ENCODE data around the gene THSD7B.
"Not testable (repeated sequence)": the region's sequence is repeated elsewhere in the genome, so short reads cannot be mapped to it uniquely, and the experiment has no call there.

The THSD7B gene

DNA sequence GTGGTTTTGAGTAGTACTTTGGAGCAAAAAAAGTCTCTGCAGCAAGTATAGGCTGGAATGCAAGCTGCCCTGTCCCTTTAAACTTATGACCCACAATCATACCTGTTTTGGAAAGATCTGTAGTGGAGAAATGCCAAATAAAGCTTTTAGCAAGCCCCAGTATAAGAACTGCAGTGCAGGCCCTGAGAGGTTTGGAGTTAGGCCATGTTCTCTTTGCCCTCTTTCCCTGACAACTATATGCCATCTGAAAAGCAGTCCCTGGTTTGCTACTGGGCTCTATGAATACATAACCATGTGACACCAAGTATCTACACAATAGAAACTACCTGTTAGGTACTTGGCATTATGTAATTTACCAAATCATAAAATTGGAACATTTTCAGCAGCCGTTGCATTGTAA is 931.6 kb downstream of the THSD7B start (continued):
- TF ChIP-seq BACH2 (CRISPR knock-in tag; IDR thresholded peaks at IDR 0.05; ENCODE audit: borderline replicate concordance), result no peak
- no peak for TF ChIP-seq RARB (CRISPR knock-in tag; IDR thresholded peaks at IDR 0.05)
- TF ChIP-seq OSR1 (CRISPR knock-in tag; IDR thresholded peaks at IDR 0.05), result no peak
- no peak for TF ChIP-seq ZNF8 (CRISPR knock-in tag; IDR thresholded peaks at IDR 0.05)
- TF ChIP-seq ZNF70 (CRISPR knock-in tag; IDR thresholded peaks at IDR 0.05), result no peak

DNA sequence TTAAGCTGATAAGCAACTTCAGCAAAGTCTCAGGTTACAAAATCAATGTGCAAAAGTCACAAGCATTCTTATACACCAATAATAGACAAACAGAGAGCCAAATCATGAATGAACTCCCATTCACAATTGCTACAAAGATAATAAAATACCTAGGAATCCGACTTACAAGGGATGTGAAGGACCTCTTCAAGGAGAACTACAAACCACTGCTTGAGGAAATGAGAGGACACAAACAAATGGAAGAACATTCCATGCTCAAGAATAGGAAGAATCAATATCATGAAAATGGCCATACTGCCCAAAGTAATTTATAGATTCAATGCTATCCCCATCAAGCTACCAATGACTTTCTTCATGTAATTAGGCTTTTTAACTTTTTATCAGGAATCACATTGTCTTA is 934.9 kb downstream of the THSD7B start:
- not testable (repeated sequence) for ATAC-seq

DNA sequence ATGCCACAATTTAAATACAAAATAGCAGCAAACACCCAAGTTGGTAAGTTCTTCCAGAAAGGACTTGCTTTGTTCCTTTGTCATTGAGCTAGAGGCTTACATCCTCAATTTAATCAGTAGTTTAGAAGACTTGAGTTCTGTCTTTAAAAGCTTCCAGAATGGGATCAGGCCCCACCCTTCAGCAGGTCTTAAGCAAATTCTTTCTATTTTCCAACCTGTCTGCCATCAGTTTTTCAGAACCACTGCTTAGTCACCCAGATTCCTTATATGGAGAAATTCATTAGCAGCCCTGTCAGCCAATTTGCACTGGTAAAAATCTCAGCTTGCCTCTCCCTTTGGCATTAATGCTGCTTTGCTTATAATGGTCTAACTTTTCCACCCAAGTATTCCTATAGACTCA is 935.3 kb downstream of the THSD7B start:
- TF ChIP-seq POU6F1 (CRISPR knock-in tag; IDR thresholded peaks at IDR 0.05; ENCODE audit: borderline replicate concordance, low read depth), result no peak
- no peak for TF ChIP-seq ZC3H10 (CRISPR knock-in tag; IDR thresholded peaks at IDR 0.05)
- TF ChIP-seq SNAI2 (CRISPR knock-in tag; IDR thresholded peaks at IDR 0.05), result no peak
- TF ChIP-seq ZFP3 (CRISPR knock-in tag; IDR thresholded peaks at IDR 0.05), result no peak
- TF ChIP-seq ISL1 (CRISPR knock-in tag; IDR thresholded peaks at IDR 0.05), result no peak
- no peak for TF ChIP-seq TOX (CRISPR knock-in tag; IDR thresholded peaks at IDR 0.05; ENCODE audit: borderline replicate concordance)
- TF ChIP-seq TCF4 (CRISPR knock-in tag; IDR thresholded peaks at IDR 0.05; ENCODE audit: borderline replicate concordance), result no peak
- ATAC-seq, result 0 out of 3 replicates have a peak, but pooled peaks have one; percentile 35

DNA sequence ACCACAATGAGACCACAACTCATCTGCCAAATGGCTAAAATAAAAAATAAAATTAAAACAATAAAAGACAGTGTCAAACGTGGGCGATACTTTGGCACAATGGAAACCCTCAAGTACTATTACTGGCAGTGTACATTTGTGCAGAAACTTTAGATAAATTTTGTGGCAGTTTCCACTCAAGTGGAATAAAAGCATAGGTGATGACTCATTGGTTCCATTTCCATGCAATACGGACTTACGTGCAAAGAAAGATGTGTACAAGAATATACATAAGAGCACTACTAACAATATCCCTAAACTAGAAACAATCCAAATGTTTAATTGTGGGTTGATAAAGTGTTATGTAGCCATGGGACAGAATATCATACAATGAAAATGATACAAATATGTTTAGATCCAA is 940.0 kb downstream of the THSD7B start:
- ATAC-seq, result no peak
- no peak for TF ChIP-seq RARB (CRISPR knock-in tag; IDR thresholded peaks at IDR 0.05)
- no peak for TF ChIP-seq ISL1 (CRISPR knock-in tag; IDR thresholded peaks at IDR 0.05)
- TF ChIP-seq TOX (CRISPR knock-in tag; IDR thresholded peaks at IDR 0.05; ENCODE audit: borderline replicate concordance), result no peak
- TF ChIP-seq TSHZ2 (CRISPR knock-in tag; IDR thresholded peaks at IDR 0.05), result no peak
- no peak for TF ChIP-seq CSDC2 (CRISPR knock-in tag; IDR thresholded peaks at IDR 0.05)
- TF ChIP-seq SNAI2 (CRISPR knock-in tag; IDR thresholded peaks at IDR 0.05), result no peak
- no peak for TF ChIP-seq PPARA (CRISPR knock-in tag; IDR thresholded peaks at IDR 0.05; ENCODE audit: borderline replicate concordance)
- no peak for TF ChIP-seq ARNTL (CRISPR knock-in tag; IDR thresholded peaks at IDR 0.05; ENCODE audit: borderline replicate concordance, low read depth)
- TF ChIP-seq ZNF565 (CRISPR knock-in tag; conservative IDR thresholded peaks at IDR 0.05; ENCODE audit: low read depth), result no peak
- no peak for TF ChIP-seq ZFP3 (CRISPR knock-in tag; IDR thresholded peaks at IDR 0.05)
- TF ChIP-seq ESRRG (CRISPR knock-in tag; IDR thresholded peaks at IDR 0.05), result no peak
- TF ChIP-seq BACH2 (CRISPR knock-in tag; IDR thresholded peaks at IDR 0.05; ENCODE audit: borderline replicate concordance), result no peak

DNA sequence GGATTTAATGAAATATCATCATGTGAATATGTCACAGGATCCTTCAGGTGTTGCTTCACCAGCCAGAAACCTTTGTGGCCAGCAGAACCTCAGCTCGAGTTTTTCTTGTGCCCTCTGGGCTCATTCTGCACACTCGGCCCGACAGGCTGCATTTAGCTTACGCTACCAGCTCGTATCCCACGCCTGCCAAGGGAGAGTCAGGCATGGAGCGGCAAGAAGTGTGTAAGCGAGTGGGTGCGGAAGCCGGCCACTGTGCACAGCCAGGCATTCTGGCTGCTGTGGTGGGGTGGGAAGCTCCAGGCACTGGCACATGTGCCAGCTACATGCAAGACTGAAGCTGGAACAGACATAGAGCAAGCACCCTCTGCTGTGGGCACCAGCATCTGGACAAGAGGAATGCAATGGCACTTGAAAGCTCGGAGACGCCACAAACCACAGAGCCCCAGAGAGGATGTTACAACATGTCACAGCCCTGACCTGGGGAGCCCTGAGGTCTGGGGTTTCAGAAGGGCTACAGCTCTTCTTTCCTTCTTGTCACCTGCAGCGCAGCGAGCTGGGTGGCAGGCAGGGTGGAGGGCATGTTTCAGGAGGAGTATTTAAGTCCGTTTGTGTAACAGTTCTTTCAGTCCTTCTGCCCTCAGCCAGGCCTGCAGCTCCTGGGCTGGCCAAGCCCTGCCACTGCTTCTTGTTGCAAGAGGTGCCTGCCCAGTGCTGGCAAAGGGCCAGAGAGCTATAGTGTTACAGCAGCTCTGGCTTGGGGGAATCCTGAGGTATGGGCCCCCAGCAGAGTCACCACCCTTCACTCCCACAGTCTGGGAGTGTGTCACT is 941.7 kb downstream of the THSD7B start:
- peak; percentile 38; the same call in 1 of the 3 replicates for ATAC-seq
- TF ChIP-seq ZC3H10 (CRISPR knock-in tag; IDR thresholded peaks at IDR 0.05) (no peak), TCF4 (CRISPR knock-in tag; IDR thresholded peaks at IDR 0.05; ENCODE audit: borderline replicate concordance) (no peak), ISL1 (CRISPR knock-in tag; IDR thresholded peaks at IDR 0.05) (no peak), RARB (CRISPR knock-in tag; IDR thresholded peaks at IDR 0.05) (no peak), OSR1 (CRISPR knock-in tag; IDR thresholded peaks at IDR 0.05) (no peak), TOX (CRISPR knock-in tag; IDR thresholded peaks at IDR 0.05; ENCODE audit: borderline replicate concordance) (no peak), ZFP3 (CRISPR knock-in tag; IDR thresholded peaks at IDR 0.05) (no peak), CREB5 (CRISPR knock-in tag; IDR thresholded peaks at IDR 0.05; ENCODE audit: low read depth) (no peak), PPARA (CRISPR knock-in tag; IDR thresholded peaks at IDR 0.05; ENCODE audit: borderline replicate concordance) (no peak), GLIS3 (CRISPR knock-in tag; IDR thresholded peaks at IDR 0.05) (no peak), ARNTL (CRISPR knock-in tag; IDR thresholded peaks at IDR 0.05; ENCODE audit: borderline replicate concordance, low read depth) (no peak)
- TF ChIP-seq, protein P1, sequence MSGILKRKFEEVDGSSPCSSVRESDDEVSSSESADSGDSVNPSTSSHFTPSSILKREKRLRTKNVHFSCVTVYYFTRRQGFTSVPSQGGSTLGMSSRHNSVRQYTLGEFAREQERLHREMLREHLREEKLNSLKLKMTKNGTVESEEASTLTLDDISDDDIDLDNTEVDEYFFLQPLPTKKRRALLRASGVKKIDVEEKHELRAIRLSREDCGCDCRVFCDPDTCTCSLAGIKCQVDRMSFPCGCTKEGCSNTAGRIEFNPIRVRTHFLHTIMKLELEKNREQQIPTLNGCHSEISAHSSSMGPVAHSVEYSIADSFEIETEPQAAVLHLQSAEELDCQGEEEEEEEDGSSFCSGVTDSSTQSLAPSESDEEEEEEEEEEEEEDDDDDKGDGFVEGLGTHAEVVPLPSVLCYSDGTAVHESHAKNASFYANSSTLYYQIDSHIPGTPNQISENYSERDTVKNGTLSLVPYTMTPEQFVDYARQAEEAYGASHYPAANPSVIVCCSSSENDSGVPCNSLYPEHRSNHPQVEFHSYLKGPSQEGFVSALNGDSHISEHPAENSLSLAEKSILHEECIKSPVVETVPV (CRISPR knock-in tag; IDR thresholded peaks at IDR 0.05), result no peak

Data from SK-N-SH treated with all-trans-retinoic acid at 6 μM for 48 hours (cell line).